Measurements from ENCODE around the gene QPCTL.
"Not testable (repeated sequence)": the region's sequence is repeated elsewhere in the genome, so short reads cannot be mapped to it uniquely, and the experiment has no call there.

Gene QPCTL

DNA sequence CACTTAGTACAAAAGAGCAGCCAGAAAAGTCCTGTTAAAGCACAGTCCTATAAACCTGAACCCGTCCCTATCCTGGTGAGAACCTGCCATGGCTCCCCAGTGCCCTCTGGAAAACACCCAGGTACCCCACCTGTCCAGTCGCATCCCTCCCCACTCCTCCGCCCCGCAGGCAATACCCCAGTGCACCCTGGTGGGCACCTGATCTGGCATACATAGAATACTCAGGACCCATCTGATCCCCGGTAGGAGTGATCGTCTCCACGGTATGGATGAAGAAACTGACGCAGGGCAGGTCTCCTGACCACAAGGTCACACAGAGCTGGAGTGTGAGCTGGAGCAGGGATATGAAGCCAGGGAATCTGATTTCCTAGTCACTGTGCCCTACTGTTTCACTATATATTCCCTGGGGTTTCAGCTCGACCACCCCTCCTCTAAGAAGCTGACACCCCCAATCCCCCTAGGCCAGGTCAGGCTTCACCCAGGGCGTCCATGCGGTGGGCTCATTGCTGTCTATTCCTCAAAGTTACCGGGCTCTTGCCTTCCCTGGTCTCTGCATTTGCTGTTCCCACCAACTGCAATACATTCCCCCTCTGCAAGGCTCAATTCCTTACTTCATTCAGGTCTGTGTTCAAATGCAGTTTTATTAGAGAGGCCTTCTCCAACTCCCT, 25.7 kb downstream of the QPCTL start:
- no peak for DNase-seq

DNA sequence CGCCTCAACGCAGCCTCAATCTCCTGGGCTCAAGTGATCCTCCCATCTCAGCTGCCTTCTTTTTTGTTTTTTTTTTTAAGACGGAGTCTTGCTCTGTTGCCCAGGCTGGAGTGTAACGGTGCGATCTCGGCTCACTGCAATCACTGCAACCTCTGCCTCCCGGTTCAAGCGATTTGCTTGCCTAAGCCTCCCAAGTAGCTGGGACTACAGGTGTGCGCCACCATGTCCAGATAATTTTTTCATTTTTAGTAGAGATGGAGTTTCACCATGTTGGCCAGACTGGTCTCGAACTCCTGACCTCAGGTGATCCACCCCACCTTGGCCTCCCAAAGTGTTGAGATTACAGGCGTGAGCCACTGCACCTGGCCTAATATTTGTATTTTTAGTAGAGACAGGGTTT, 27.6 kb downstream of the QPCTL start:
- DNase-seq, result not testable (repeated sequence)

DNA sequence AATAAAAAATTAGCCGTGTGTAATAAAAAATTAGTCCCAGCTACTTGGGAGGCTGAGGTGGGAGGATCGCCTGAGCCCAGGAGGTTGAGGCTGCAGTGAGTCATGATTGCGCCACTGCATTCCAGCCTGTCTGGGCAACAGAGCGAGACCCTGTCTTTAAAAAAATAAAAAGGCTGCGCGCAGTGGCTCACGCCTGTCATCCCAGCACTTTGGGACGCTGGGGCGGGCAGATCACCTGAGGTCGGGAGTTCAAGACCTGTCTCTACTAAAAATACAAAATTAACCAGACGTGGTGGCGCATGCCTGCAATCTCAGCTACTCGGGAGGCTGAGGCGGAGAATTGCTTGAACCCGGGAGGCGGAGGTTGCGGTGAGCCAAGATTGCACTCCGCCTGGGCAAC, 36.2 kb downstream of the QPCTL start:
- DNase-seq, result not testable (repeated sequence)

- no peak for DNase-seq
Observed at GRCh38 chr19:45729800-45730290, 37.4 kb downstream of the QPCTL start.

DNA sequence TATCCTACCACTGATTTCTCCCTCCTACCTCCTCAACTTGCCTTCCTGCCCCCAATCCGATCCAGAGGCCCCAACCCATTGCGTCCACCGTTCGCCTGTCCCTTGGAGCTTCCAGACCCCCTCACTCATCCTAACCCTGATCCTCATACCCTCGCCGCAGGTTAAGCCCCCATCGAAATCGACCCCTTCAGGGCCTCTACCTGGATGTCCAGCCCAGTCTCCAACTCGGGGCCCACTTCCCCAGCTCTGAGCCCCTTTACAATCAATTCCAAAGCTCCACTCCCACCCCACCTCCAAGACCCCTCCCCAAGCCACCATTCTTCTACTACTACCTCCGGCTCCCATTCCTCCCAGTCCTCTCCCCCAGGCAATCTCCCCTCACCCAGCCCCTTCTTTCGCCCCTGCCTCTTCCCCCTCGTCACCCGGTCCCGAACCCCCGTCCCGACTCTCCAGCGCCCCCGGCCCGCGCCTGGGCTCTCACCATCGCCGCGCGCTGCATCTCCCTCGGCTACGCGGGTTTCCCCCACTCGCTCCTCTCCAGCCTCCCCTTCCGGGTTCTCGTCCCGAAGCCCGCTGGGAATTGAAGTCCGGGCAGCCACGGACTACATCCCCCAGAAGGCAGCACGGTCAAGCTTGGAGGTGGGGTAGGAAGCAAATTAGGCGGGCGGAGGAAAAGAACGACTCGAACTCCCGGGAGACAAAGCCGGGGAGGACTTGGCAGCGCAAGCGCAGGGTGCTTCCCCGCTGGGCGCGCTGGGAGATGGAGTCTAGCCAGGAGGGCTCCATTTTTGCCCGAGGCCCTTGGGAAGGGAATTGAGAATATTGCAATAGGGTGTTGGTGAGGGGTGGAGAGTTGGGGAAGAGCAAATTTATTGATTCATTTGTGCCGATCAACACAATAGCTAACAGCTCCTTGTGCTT, 38.2 kb downstream of the QPCTL start, which contains the start of gene FBXO46:
Gene FBXO46, minus strand, starts transcription at position 529 of the 921 bp plus-strand sequence. CDS start 17,401 bp downstream, outside the sequence.
- DNase-seq, result peak; percentile 97

DNA sequence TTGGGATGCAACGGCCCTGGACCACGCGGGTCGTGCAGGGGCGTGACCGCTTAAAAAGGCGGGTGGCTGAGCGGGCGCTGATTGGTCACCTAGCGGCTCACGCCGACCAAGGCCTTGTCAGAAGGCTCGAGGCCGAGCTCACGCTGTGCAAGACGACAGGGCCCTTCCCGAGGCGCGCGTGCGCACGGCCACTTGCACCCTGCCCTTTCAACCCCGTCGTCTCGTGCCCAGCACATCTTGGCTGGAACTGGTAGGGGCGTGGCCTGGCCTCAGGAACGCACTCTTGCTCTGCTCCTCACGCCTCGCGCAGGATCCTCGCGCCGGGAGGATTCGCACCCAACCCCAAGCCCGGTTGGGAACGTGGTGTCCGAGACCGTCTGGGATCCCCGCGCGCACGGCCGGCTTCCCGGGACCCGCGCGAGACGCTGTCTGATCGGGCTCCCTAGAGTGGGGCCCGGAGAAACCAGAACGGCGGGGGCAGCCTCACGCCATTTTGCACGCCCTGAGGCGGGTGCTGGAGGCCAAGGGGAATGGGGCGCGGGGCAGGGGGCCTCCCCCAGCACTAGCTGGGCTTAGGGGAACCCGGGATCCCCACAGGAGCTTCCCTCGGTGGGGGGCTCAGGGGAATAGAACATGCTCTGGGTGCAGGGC, 40.8 kb downstream of the QPCTL start, which contains the start of gene MEIOSIN:
Gene MEIOSIN, plus strand, starts transcription at position 280 of the 651 bp plus-strand sequence. CDS start 1,938 bp downstream, outside the sequence.
- DNase-seq, result no peak

GRCh38 chr19:45739498-45740439, 47.3 kb downstream of the QPCTL start:
- no peak for DNase-seq

- DNase-seq, result no peak
Observed at GRCh38 chr19:45742969-45743368, 50.5 kb downstream of the QPCTL start.

- DNase-seq, result no peak
Observed at GRCh38 chr19:45745606-45746005, 53.1 kb downstream of the QPCTL start.

DNA sequence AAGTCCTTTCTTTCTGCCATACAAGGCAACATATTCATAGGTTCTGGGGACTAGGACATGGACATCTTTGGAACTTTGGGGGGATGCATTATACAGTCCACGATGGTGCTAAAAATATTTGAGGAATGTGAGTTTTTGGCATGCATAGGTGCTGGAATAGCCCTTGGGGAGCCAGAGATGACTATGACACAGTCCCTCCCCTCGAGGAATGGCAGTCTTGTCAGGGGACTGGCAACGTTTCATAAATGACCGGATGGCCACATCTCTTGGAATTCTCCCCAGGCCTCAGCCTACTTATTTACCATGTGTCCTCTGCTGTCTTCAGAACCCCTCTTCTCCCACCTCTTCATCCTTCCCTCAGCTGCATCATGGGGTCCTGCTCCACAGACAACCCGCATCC, 54.4 kb downstream of the QPCTL start:
- no peak for DNase-seq

GRCh38 chr19:45747513-45747912, 55.0 kb downstream of the QPCTL start:
- DNase-seq, result no peak

- DNase-seq, result not testable (repeated sequence)
Observed at GRCh38 chr19:45751483-45751882, 59.0 kb downstream of the QPCTL start.

DNA sequence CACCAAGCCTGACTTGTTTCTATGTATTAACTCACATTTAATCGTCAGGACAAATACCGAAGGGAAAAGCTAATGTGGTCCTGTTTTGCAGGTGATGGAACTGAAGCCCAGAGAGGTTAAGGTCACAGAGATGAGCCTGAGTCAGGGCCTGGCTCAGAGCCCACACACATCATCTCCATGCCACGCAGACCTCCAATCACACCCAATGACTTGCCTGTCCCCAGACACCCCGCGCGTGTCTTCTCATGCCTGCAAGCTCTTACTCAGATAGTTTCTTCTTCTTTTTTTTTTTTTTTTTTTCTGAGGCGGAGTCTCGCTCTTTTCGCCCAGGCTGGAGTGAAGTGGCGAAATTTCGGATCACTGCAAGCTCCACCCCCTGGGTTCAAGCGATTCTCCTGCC, 60.2 kb downstream of the QPCTL start:
- DNase-seq, result no peak

DNA sequence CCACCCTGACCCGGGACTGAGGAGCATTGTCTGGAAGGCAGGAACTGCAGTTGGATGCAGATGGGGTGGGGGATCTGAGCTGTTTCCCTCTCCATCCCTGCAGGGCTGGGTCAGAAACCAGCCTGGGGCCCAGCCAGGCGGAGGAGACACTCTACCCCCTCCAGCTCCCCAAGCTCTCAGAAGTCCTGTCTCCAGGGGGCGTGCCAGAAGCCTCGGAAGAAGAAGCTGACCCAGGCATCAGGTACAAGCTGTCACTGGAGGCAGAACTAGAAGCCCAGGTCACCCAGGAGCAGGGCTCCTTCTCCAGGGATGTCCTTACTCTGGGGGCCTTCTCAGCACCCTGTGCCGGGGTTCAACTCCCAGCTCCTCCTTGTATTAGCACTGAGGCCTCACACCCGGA, 61.1 kb downstream of the QPCTL start:
- DNase-seq, result no peak

All from NCI-H345 (cell line).